ENCODE results near the gene CDH23. TPM values are rescaled to one million over a fixed set of nuclear protein-coding genes. Genes with fewer than 3 reads are reported as not detected.

CDH23 gene
- total and polyA plus RNA-seq, 9 of the 15 experiments (the other 6 are each of a cell fraction or from before 2014, with no cell fraction given) = 0.18 to 1.2 (median 0.47) TPM

GRCh38 chr10:71605263-71605962 is 208.7 kb downstream of the CDH23 start:
- ChIA-PET POLR2A (no interaction called here), CTCF (ENCODE audit: low intra/inter-chr PET ratio) (no interaction called here)
- Histone ChIP-seq H3K27me3 (ENCODE audit: control insufficient read depth in 2 of 2, insufficient read depth in 2 of 2, low read length in 2 of 2) (no peaks in the 10 kb centered on the region), H3K27ac (ENCODE audit: extremely low read depth, low read depth, low read length) (no peak overlapping the region), H3K9me3 (replicated peaks; ENCODE audit: control insufficient read depth, insufficient read depth, low read depth, low read length) (no peaks in the 10 kb centered on the region), H3K9me1 (ENCODE audit: control insufficient read depth, insufficient read depth, low read length) (no peaks in the 10 kb centered on the region), H3K4me1 (replicated peaks in 1 of 2; ENCODE audit: control insufficient read depth in 2 of 2, insufficient read depth in 2 of 2, low read length in 2 of 2) (peaks cover 4 to 24% of the 10 kb centered on the region in 2 experiments; a peak in 4 of 5 replicates), H2AFZ (ENCODE audit: low read depth, low read length) (no peak overlapping the region), H4K20me1 (replicated peaks; ENCODE audit: control insufficient read depth, insufficient read depth, low read length) (no peaks in the 10 kb centered on the region), H3K79me2 (ENCODE audit: control insufficient read depth, insufficient read depth, low read length) (no peaks in the 10 kb centered on the region), H3K36me3 (ENCODE audit: control insufficient read depth, insufficient read depth, low read length) (no peaks in the 10 kb centered on the region), H3K9ac (ENCODE audit: insufficient read depth in 1 of 2, low read depth in 2 of 2, low read length in 2 of 2) (no peak overlapping the region), H3K4me3 (no peak overlapping the region), H3K4me2 (ENCODE audit: insufficient read depth, low read length) (no peak overlapping the region)
- TF ChIP-seq CBFA2T3 (IDR thresholded peaks at IDR 0.05) (no peak), SMC3 (conservative IDR thresholded peaks at IDR 0.05; ENCODE audit: insufficient read depth, low read depth, low read length) (no peak), DMBX1 (CRISPR knock-in tag; IDR thresholded peaks at IDR 0.05; ENCODE audit: borderline replicate concordance) (no peak), NFE2 (IDR thresholded peaks at IDR 0.05; ENCODE audit: low read depth) (no peak), HMG20A (CRISPR knock-in tag; conservative IDR thresholded peaks at IDR 0.05) (no peak)
- no peak for DNase-seq (ENCODE audit: extremely low read depth in 1 of 4, low spot score in 3 of 4)
- no peak for FAIRE-seq
- in situ Hi-C loops (cut with MboI) = no loop called here
- 7% methylated on average over 2 of the region's 2 CpGs for WGBS (ENCODE audit: insufficient coverage, low coverage, missing lambda C conversion rate)
- intact Hi-C loops (cut with micrococcal nuclease) = loop anchor here (5.0 kb wide), 1 partner anchor 293 kb away; no protein-coding TSS in a partner anchor
- no peak for ATAC-seq
- no TSS peak for BruUV-seq (replicated peaks)
